Muscle layer of duodenum (tissue), 2 donors: ENCODE data around the gene CELA3A.
"Not testable (repeated sequence)": the region's sequence is repeated elsewhere in the genome, so short reads cannot be mapped to it uniquely, and the experiment has no call there.

Experiments
- H3K27ac ChIP-seq: one replicate; pipeline ENCODE4 v1.7.0; 2013; ENCODE audit warnings: mild to moderate bottlenecking, low read length
- H3K27me3 ChIP-seq: one replicate; pipeline ENCODE4 v1.7.0; 2013; ENCODE audit warnings: low read depth, mild to moderate bottlenecking, control low read depth, low read length
- H3K36me3 ChIP-seq, 2 donors: one replicate each; pipeline ENCODE4 v1.7.0; 2013; ENCODE audit warnings: low read length in 2 of 2, control low read depth in 1 of 2, mild to moderate bottlenecking in 1 of 2; ENCODE audit not compliant: insufficient read depth in 2 of 2, control insufficient read depth in 1 of 2
- H3K4me1 ChIP-seq, 2 donors: one replicate each; pipeline ENCODE4 v1.7.0; 2013; ENCODE audit warnings: low read length in 2 of 2, mild to moderate bottlenecking in 2 of 2, control low read depth in 1 of 2, moderate library complexity in 1 of 2; ENCODE audit not compliant: insufficient read depth in 2 of 2, control insufficient read depth in 1 of 2
- H3K4me3 ChIP-seq, 2 donors: one replicate each; pipeline ENCODE4 v1.7.0; 2013; ENCODE audit warnings: low read length in 2 of 2, low read depth in 1 of 2, mild to moderate bottlenecking in 1 of 2
- H3K9me3 ChIP-seq, 2 donors: one replicate each; pipeline ENCODE4 v1.7.0; 2013; ENCODE audit warnings: low read length in 2 of 2, control low read depth in 1 of 2, mild to moderate bottlenecking in 1 of 2; ENCODE audit not compliant: control insufficient read depth in 1 of 2
- donor health status: healthy.

The CELA3A gene

DNA sequence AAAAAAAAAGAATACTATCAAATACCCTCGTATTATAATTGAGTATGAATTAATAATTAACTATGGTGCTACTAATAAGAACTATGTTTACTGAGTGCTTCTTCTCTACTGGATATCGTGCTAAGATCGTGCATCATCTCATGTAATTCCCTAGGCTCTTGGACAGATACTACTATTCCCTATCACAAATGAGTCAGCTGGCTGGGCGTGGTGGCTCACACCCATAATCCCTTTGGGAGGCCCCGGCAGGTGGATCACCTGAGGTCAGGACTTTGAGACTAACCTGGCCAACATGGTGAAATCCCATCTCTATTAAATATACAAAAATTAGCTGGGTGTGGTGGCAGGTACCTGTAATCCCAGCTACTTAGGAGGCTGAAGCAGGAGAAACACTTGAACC is 15.6 kb upstream of the CELA3A start:
- H3K4me3 ChIP-seq, H3K4me1 ChIP-seq, H3K27me3 ChIP-seq, H3K27ac ChIP-seq, H3K36me3 ChIP-seq, H3K9me3 ChIP-seq: not testable (repeated sequence)

- H3K9me3 ChIP-seq, H3K4me3 ChIP-seq, H3K27me3 ChIP-seq, H3K27ac ChIP-seq, H3K4me1 ChIP-seq, H3K36me3 ChIP-seq: not testable (repeated sequence)
Observed at GRCh38 chr1:21986386-21986785, 15.1 kb upstream of the CELA3A start.

DNA sequence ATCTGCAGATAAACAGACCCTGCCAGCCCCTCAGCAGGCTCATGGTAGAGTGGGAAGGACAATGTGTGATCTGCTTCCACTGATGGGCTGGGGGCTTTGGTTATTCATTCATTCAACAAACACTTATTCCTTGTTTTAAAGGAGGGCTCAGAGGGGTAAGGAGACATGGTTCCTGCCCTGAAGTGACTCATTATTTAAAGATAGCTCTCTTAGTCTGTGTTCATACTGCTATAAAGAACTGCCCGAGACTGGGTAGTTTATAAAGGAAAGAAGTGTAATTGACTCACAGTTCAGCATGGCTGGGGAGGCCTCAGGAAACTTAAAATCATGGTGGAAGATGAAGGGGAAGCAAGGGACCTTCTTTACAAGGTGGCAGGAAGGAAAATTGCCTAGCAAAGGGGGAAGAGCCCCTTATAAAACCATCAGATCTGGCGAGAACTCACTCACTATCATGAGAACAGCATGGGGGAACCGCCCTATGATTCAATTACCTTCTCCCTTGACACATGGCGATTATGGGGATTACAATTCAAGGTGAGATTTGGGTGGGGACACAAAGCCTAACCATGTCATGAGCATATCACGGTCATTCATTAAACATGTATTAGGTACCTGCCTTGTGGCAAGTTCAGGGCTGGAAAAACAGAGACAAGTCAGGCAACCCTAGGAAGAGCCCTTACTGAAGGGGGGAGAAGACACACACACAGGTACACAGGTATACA is 11.6 kb upstream of the CELA3A start:
- H3K9me3 ChIP-seq, H3K27me3 ChIP-seq, H3K36me3 ChIP-seq, H3K4me3 ChIP-seq, H3K4me1 ChIP-seq, H3K27ac ChIP-seq: not testable (repeated sequence)

GRCh38 chr1:21992186-21992585 is 9.3 kb upstream of the CELA3A start:
- H3K4me1 ChIP-seq, H3K4me3 ChIP-seq, H3K27ac ChIP-seq, H3K36me3 ChIP-seq, H3K27me3 ChIP-seq, H3K9me3 ChIP-seq: not testable (repeated sequence)

- H3K9me3 ChIP-seq, H3K27me3 ChIP-seq, H3K36me3 ChIP-seq, H3K4me3 ChIP-seq, H3K27ac ChIP-seq, H3K4me1 ChIP-seq: not testable (repeated sequence)
Observed at GRCh38 chr1:21994716-21995115, 6.7 kb upstream of the CELA3A start.

GRCh38 chr1:21996663-21996970 is 4.8 kb upstream of the CELA3A start:
- not testable (repeated sequence) for H3K27me3 ChIP-seq, H3K4me1 ChIP-seq, H3K9me3 ChIP-seq, H3K4me3 ChIP-seq, H3K36me3 ChIP-seq, H3K27ac ChIP-seq

DNA sequence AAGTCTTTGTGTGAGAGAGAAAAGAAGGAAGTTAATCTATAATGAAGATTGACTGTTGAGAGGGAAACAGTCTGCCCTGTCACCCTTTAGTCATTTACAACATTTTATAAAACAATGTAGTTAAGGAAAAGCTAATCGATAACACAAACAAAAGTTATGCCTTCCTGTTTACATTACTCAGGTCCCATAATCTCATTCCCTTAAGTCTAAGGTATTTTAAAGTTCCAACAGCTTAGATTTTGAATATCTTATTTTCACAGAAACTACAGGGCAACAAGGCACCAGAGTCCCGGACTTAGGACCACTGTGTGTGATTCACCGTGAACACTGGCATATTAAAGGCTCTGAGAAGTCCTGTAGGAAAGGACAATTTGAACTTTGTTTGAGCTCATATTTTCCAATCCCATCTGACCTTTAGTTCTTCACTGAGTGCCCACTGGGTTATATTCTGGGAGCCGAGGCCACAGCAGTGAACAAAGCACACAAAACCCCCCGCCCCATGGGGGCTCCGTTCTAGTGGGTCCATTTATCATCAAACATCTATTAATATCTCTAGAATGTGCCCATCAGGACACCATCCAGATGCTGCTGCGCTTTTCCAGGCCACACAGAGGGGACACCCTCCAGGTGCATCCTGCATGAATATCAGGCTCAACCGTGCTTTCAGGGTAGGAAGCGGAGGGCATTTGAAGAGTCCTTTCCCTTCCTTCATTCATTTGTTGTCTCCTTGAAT is 3.4 kb upstream of the CELA3A start:
- not testable (repeated sequence) for H3K36me3 ChIP-seq, H3K9me3 ChIP-seq, H3K27ac ChIP-seq, H3K4me3 ChIP-seq, H3K4me1 ChIP-seq, H3K27me3 ChIP-seq

- H3K36me3 ChIP-seq, H3K4me1 ChIP-seq, H3K27me3 ChIP-seq, H3K4me3 ChIP-seq, H3K27ac ChIP-seq, H3K9me3 ChIP-seq: not testable (repeated sequence)
Observed at GRCh38 chr1:21998624-21999294, 2.7 kb upstream of the CELA3A start.

DNA sequence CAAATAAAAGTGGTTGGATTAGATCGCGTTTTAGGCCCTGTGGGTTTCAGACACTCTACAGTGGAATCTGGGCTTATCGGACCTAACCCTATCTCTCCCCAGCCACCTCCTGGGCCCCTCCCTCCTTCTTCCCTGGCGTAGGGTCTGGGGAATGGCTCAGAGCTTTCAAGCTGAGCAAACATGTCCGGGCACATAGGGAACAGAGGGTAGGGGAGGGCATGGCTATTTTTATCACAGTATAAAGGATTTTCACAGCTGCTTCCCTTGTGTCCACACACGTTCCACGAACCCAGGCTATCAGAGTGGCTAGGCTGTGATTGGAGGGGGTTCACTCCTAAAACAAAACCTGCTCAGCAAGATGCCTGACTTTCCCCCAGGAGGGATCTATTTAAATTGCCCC is 1.8 kb upstream of the CELA3A start:
- H3K27me3 ChIP-seq, H3K27ac ChIP-seq: not testable (repeated sequence)

GRCh38 chr1:22002461-22002860 is 1.0 kb downstream of the CELA3A start:
- H3K27ac ChIP-seq, H3K4me1 ChIP-seq, H3K9me3 ChIP-seq, H3K4me3 ChIP-seq, H3K36me3 ChIP-seq, H3K27me3 ChIP-seq: not testable (repeated sequence)

More for the DNA sequence above, 1.8 kb upstream of the CELA3A start:
- not testable (repeated sequence) for H3K4me3 ChIP-seq, H3K4me1 ChIP-seq, H3K9me3 ChIP-seq, H3K36me3 ChIP-seq

DNA sequence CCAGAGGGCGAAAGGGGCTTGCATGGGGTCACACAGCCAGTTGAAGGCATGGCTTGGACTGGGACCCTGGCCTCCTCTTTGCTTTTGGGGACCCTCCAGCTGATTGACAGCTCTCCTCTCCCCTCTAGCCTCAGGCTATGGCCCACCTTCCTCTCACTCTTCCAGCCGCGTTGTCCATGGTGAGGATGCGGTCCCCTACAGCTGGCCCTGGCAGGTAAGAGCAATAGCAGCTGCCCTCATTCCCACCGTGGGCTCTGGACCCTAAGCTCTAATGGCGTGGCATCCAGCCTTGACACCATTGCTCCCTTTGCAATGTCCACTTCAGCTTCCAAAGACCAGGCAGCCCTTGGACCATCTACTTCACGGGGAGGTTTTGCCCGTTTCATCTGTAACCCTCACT is 1.4 kb downstream of the CELA3A start:
- not testable (repeated sequence) for H3K27me3 ChIP-seq, H3K9me3 ChIP-seq, H3K4me1 ChIP-seq, H3K27ac ChIP-seq, H3K36me3 ChIP-seq, H3K4me3 ChIP-seq

- not testable (repeated sequence) for H3K9me3 ChIP-seq, H3K27me3 ChIP-seq, H3K4me1 ChIP-seq, H3K4me3 ChIP-seq, H3K27ac ChIP-seq, H3K36me3 ChIP-seq
Observed at GRCh38 chr1:22003959-22004358, 2.5 kb downstream of the CELA3A start.
